Parathyroid adenoma (tissue), 2 donors: ENCODE data around the gene ARHGEF2.
"Not testable (repeated sequence)": the region's sequence is repeated elsewhere in the genome, so short reads cannot be mapped to it uniquely, and the experiment has no call there.

Experiments used
- H2AFZ ChIP-seq: fragments of 300-600 bp; sonication (generic); one replicate; pipeline ENCODE4 v1.7.0; 2017; ENCODE audit warnings: antibody characterized with exemption, mild to moderate bottlenecking
- H3K27ac ChIP-seq: fragments of 300-600 bp; sonication (generic); one replicate; pipeline ENCODE4 v1.7.0; 2017
- H3K27me3 ChIP-seq: fragments of 300-600 bp; sonication (generic); one replicate; pipeline ENCODE4 v1.7.0; 2017; ENCODE audit warnings: low read length; ENCODE audit not compliant: control insufficient read depth, insufficient read depth
- H3K36me3 ChIP-seq: fragments of 300-600 bp; sonication (generic); one replicate; pipeline ENCODE4 v1.7.0; 2017; ENCODE audit warnings: low read length; ENCODE audit not compliant: control insufficient read depth, insufficient read depth
- H3K4me1 ChIP-seq: fragments of 300-600 bp; sonication (generic); one replicate; pipeline ENCODE4 v1.7.0; 2017; ENCODE audit warnings: control low read depth
- H3K4me2 ChIP-seq: fragments of 300-600 bp; sonication (generic); one replicate; pipeline ENCODE4 v1.7.0; 2017; ENCODE audit warnings: low read length
- H3K4me3 ChIP-seq: fragments of 300-600 bp; sonication (generic); one replicate; pipeline ENCODE4 v1.7.0; 2017; ENCODE audit warnings: low read depth, low read length
- H3K79me2 ChIP-seq: fragments of 300-600 bp; sonication (generic); one replicate; pipeline ENCODE4 v1.7.0; 2017; ENCODE audit warnings: control low read depth
- H3K9ac ChIP-seq: fragments of 300-600 bp; sonication (generic); one replicate; pipeline ENCODE4 v1.7.0; 2017; ENCODE audit warnings: mild to moderate bottlenecking
- H3K9me3 ChIP-seq: fragments of 300-600 bp; sonication (generic); one replicate; pipeline ENCODE4 v1.7.0; 2017; ENCODE audit warnings: low read length; ENCODE audit not compliant: control insufficient read depth
- CTCF ChIP-seq: fragments of 300-600 bp; sonication (generic); IDR thresholded peaks from one replicate; pipeline ENCODE4 v1.7.0; 2017; ENCODE audit warnings: antibody characterized with exemption, mild to moderate bottlenecking
- donor health status: primary hyperparathyroidism.

ARHGEF2 gene

GRCh38 chr1:155931332-155932038, 46.9 kb downstream of the ARHGEF2 start:
- H3K4me1 ChIP-seq: peaks cover 2% of the 10 kb centered on the region
- H3K9me3 ChIP-seq: no peaks in the 10 kb centered on the region
- H2AFZ ChIP-seq: no peak overlapping the region
- no peaks in the 10 kb centered on the region for H3K27me3 ChIP-seq
- peaks cover 22% of the 10 kb centered on the region for H3K79me2 ChIP-seq
- no peak overlapping the region for H3K4me3 ChIP-seq
- H3K27ac ChIP-seq: no peak overlapping the region
- no peak overlapping the region for H3K4me2 ChIP-seq
- no peak overlapping the region for H3K9ac ChIP-seq
- H3K36me3 ChIP-seq: no peaks in the 10 kb centered on the region
- TF ChIP-seq CTCF: no peak

- not testable (repeated sequence) for H3K4me1 ChIP-seq, H2AFZ ChIP-seq, H3K9ac ChIP-seq, H3K36me3 ChIP-seq, H3K27ac ChIP-seq, H3K9me3 ChIP-seq, H3K4me3 ChIP-seq, H3K27me3 ChIP-seq
- peaks cover 22% of the 10 kb centered on the region for H3K79me2 ChIP-seq
- peak overlapping the region; percentile 11 for H3K4me2 ChIP-seq
Observed at GRCh38 chr1:155930725-155931124, 47.6 kb downstream of the ARHGEF2 start.

GRCh38 chr1:155929057-155929456, 49.3 kb downstream of the ARHGEF2 start:
- Histone ChIP-seq H3K4me3 (no peak overlapping the region), H3K4me1 (peaks cover 2% of the 10 kb centered on the region), H3K4me2 (no peak overlapping the region), H3K27ac (no peak overlapping the region), H2AFZ (no peak overlapping the region), H3K9ac (no peak overlapping the region), H3K36me3 (no peaks in the 10 kb centered on the region), H3K79me2 (peaks cover 22% of the 10 kb centered on the region), H3K9me3 (no peaks in the 10 kb centered on the region), H3K27me3 (no peaks in the 10 kb centered on the region)
- TF ChIP-seq CTCF: no peak

GRCh38 chr1:155925506-155925905, 52.8 kb downstream of the ARHGEF2 start:
- Histone ChIP-seq H3K4me2 (no peak overlapping the region), H3K27me3 (no peaks in the 10 kb centered on the region), H2AFZ (no peak overlapping the region), H3K4me1 (peaks cover 2% of the 10 kb centered on the region), H3K36me3 (no peaks in the 10 kb centered on the region), H3K9me3 (no peaks in the 10 kb centered on the region), H3K9ac (no peak overlapping the region), H3K4me3 (no peak overlapping the region), H3K27ac (no peak overlapping the region), H3K79me2 (no peaks in the 10 kb centered on the region)
- no peak for TF ChIP-seq CTCF

- Histone ChIP-seq H3K36me3 (no peaks in the 10 kb centered on the region), H3K9ac (no peak overlapping the region), H3K27ac (no peak overlapping the region), H3K4me3 (no peak overlapping the region), H3K79me2 (no peaks in the 10 kb centered on the region), H3K9me3 (no peaks in the 10 kb centered on the region), H3K4me1 (no peaks in the 10 kb centered on the region), H3K4me2 (no peak overlapping the region), H3K27me3 (no peaks in the 10 kb centered on the region), H2AFZ (no peak overlapping the region)
- no peak for TF ChIP-seq CTCF
Observed at GRCh38 chr1:155920717-155921116, 57.6 kb downstream of the ARHGEF2 start.
